HCT116 (cell line): Measurements from ENCODE around the gene STARD5. TPM values are rescaled to one million over a fixed set of nuclear protein-coding genes. Genes with fewer than 3 reads are reported as not detected.

Experiments used
- ATAC-seq: fragments of 200-7000 bp; cut with Tn5 transposase; 2 replicates; pipeline ENCODE4 v1.9.1; 2020; ENCODE audit warnings: mild to moderate bottlenecking, moderate library complexity
- BruUV-seq: library from RNA; stranded (reverse); fragments of 400-500 nt; replicated peaks from 2 replicates; lab custom pipeline; 2021; lab: Mats Ljungman, UMichigan
- CTCF ChIA-PET: fragments of 300-600 bp; sonication (Branson Sonifier 250); formaldehyde crosslinking; loops from one replicate; lab custom pipeline; 2021; ENCODE audit warnings: antibody characterized with exemption; lab: Charles Lee
- POLR2A ChIA-PET: fragments of 300-600, 350-600 bp; sonication (Branson Sonifier 250); formaldehyde crosslinking; loops from one replicate; lab custom pipeline; 2021; ENCODE audit warnings: antibody characterized with exemption; lab: Charles Lee
- RAD21 ChIA-PET, 2 experiments: fragments of 300-600 bp; sonication (Branson Sonifier 250); formaldehyde crosslinking; loops; one replicate each; lab custom pipeline; 2023; ENCODE audit warnings: low total read pairs in 2 of 2; ENCODE audit not compliant: uncharacterized antibody in 2 of 2, unreplicated experiment in 2 of 2, low non-redundant PET in 1 of 2; lab: Charles Lee
- DNase-seq: peaks from one replicate; pipeline ENCODE4 v3.0.0-alpha.2; 2010; ENCODE audit warnings: low read depth, low spot score
- H2AFZ ChIP-seq: fragments of 200-600 bp; shearing (Covaris generic), sonication (generic); 2 replicates; pipeline ENCODE4 v1.6.1; 2017; ENCODE audit warnings: low read depth, mixed run types, mixed read lengths, antibody characterized with exemption, low read length; ENCODE audit not compliant: poor library complexity, severe bottlenecking
- H3K27ac ChIP-seq: 2 replicates; pipeline ENCODE4 v1.5.1; 2012; ENCODE audit warnings: low read depth, low read length
- H3K27me3 ChIP-seq: fragments of 200-600 bp; sonication (generic); 2 replicates; pipeline ENCODE4 v1.6.1; 2016; ENCODE audit warnings: mixed run types, low read length, mixed read lengths; ENCODE audit not compliant: insufficient read depth
- H3K36me3 ChIP-seq, 2 experiments: fragments of 200-500 bp in 1 of 2; fragments of 200-600 bp in 1 of 2; sonication (Bioruptor generic) in 1 of 2; sonication (generic) in 1 of 2; 2 replicates each; pipeline versions ENCODE4 v1.5.1 to v1.6.1; 2014 to 2016; ENCODE audit warnings: low read length in 2 of 2, inconsistent platforms in 1 of 2, mixed read lengths in 1 of 2, mixed run types in 1 of 2; ENCODE audit not compliant: insufficient read depth in 2 of 2, control insufficient read depth in 1 of 2
- H3K4me1 ChIP-seq, 2 experiments: fragments of 200-600 bp in 1 of 2; sonication (generic) in 1 of 2; 2 replicates each; pipeline versions ENCODE4 v1.5.1 to v1.6.1; 2012 to 2017; ENCODE audit warnings: low read length in 2 of 2, inconsistent platforms in 1 of 2, mild to moderate bottlenecking in 1 of 2, mixed read lengths in 1 of 2, mixed run types in 1 of 2, moderate library complexity in 1 of 2; ENCODE audit not compliant: insufficient read depth in 2 of 2, control insufficient read depth in 1 of 2
- H3K4me2 ChIP-seq: fragments of 200-600 bp; sonication (generic); 2 replicates; pipeline ENCODE4 v1.6.1; 2017; ENCODE audit warnings: mixed run types, low read length, mixed read lengths
- H3K4me3 ChIP-seq, 2 experiments: fragments of 200-600 bp in 1 of 2; sonication (generic) in 1 of 2; replicated peaks in 1 of 2; 2 replicates each; pipeline ENCODE4 v1.5.1; 2011 to 2016; ENCODE audit warnings: low read length in 2 of 2, control low read depth in 1 of 2, low read depth in 1 of 2, mild to moderate bottlenecking in 1 of 2, mixed read lengths in 1 of 2, mixed run types in 1 of 2
- H3K79me2 ChIP-seq: fragments of 200-600 bp; sonication (generic); 2 replicates; pipeline ENCODE4 v1.6.1; 2017; ENCODE audit warnings: mild to moderate bottlenecking, mixed run types, low read length, moderate library complexity, mixed read lengths; ENCODE audit not compliant: insufficient read depth
- H3K9ac ChIP-seq: fragments of 200-600 bp; sonication (generic); 2 replicates; pipeline ENCODE4 v1.6.1; 2016; ENCODE audit warnings: low read length, mixed read lengths
- H3K9me2 ChIP-seq: fragments of 200-600 bp; sonication (generic), shearing (Covaris generic); 2 replicates; pipeline ENCODE4 v1.6.1; 2017; ENCODE audit warnings: mixed run types, mild to moderate bottlenecking, moderate library complexity; ENCODE audit not compliant: insufficient read depth
- H3K9me3 ChIP-seq, 2 experiments: fragments of 200-500 bp in 1 of 2; fragments of 200-600 bp in 1 of 2; sonication (Bioruptor generic) in 1 of 2; sonication (generic) in 1 of 2; 2 replicates each; pipeline ENCODE4 v1.6.1; 2014 to 2017; ENCODE audit warnings: low read length in 2 of 2, mixed read lengths in 2 of 2, inconsistent platforms in 1 of 2, low read depth in 1 of 2, mild to moderate bottlenecking in 1 of 2, mixed run types in 1 of 2, moderate library complexity in 1 of 2; ENCODE audit not compliant: control insufficient read depth in 1 of 2, insufficient read depth in 1 of 2
- H4K20me1 ChIP-seq: fragments of 200-600 bp; sonication (generic), shearing (Covaris generic); 2 replicates; pipeline ENCODE4 v1.6.1; 2017; ENCODE audit warnings: mixed run types, mild to moderate bottlenecking, moderate library complexity; ENCODE audit not compliant: insufficient read depth
- CBX3 ChIP-seq: IDR thresholded peaks from 2 replicates; pipeline ENCODE4 v1.6.1; 2012; ENCODE audit warnings: low read depth
- CEBPB ChIP-seq: IDR thresholded peaks from 2 replicates; pipeline ENCODE4 v1.6.1; 2012; ENCODE audit warnings: low read depth
- EZH2 ChIP-seq: fragments of 200-600 bp; sonication (generic); IDR thresholded peaks from 2 replicates; pipeline ENCODE4 v1.6.1; 2017; ENCODE audit warnings: antibody characterized with exemption, mixed run types
- EZH2phosphoT487 ChIP-seq: fragments of 200-600 bp; IDR thresholded peaks from 2 replicates; pipeline ENCODE4 v1.6.1; 2018; ENCODE audit warnings: antibody characterized with exemption, borderline replicate concordance
- JUND ChIP-seq: IDR thresholded peaks from 2 replicates; pipeline ENCODE4 v1.6.1; 2012
- RAD21 ChIP-seq: IDR thresholded peaks from 2 replicates; pipeline ENCODE4 v1.6.1; 2012; ENCODE audit warnings: low read depth, mild to moderate bottlenecking
- SIN3A ChIP-seq: IDR thresholded peaks from 2 replicates; pipeline ENCODE4 v1.6.1; 2012; ENCODE audit warnings: low read depth
- SRF ChIP-seq: IDR thresholded peaks from 2 replicates; pipeline ENCODE4 v1.6.1; 2012; ENCODE audit warnings: low read depth
- TCF7L2 ChIP-seq: IDR thresholded peaks from 2 replicates; pipeline ENCODE4 v1.7.0; 2011; ENCODE audit warnings: borderline replicate concordance, inconsistent platforms; ENCODE audit not compliant: insufficient read depth, insufficient read length; ENCODE audit errors: extremely low read depth
- YY1 ChIP-seq: IDR thresholded peaks from 2 replicates; pipeline ENCODE4 v1.6.1; 2011; ENCODE audit warnings: low read length, low read depth, moderate library complexity, mild to moderate bottlenecking; ENCODE audit not compliant: insufficient replicate concordance; ENCODE audit errors: extremely low read depth
- ZBTB33 ChIP-seq: IDR thresholded peaks from 2 replicates; pipeline ENCODE4 v1.6.1; 2011; ENCODE audit warnings: mild to moderate bottlenecking, low read length, moderate library complexity; ENCODE audit not compliant: insufficient replicate concordance; ENCODE audit errors: extremely low read depth
- ZNF274 ChIP-seq: fragments of 200-500 bp; sonication (Bioruptor generic); IDR thresholded peaks from 2 replicates; pipeline ENCODE4 v1.6.1; 2014; ENCODE audit warnings: mild to moderate bottlenecking, low read depth, low read length, inconsistent platforms
- intact Hi-C: fragments of 100-400 bp; cut with micrococcal nuclease; formaldehyde crosslinking; loops from 2 replicates; pipeline ENCODE4 v1.10.0; 2022
- total RNA-seq: library from RNA; stranded (reverse); gene quantifications from one replicate; pipeline ENCODE4 v1.2.1, GENCODE V29; 2021; ENCODE audit not compliant: unreplicated experiment

STARD5 gene
- total RNA-seq, 1 experiment from 2014 or later = 4.0 TPM

DNA sequence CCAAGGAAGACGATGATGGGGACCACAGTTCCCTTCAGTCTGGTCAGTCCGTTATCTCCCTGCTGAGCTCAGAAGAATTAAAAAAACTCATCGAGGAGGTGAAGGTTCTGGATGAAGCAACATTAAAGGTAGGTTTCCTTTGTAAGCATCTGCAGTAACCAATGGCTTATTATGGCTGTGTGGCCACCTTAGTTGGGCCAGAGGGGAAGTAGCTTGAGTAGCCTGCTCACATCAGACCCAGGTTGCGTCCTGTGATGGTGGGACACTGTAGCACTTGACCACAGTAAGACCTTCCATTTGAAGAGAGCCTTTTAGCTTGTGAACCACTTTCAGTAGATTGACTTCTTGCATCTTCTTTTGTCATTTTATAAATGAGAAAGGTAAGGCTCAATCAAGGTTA lies 22.6 kb downstream of the STARD5 start:
- Histone ChIP-seq H3K36me3 (no peaks in the 10 kb centered on the region), H3K4me3 (no peak overlapping the region), H3K4me1 (peaks cover 11 to 22% of the 10 kb centered on the region in 2 experiments), H2AFZ (no peak overlapping the region), H3K9ac (no peak overlapping the region), H4K20me1 (no peaks in the 10 kb centered on the region), H3K4me2 (no peak overlapping the region), H3K9me3 (no peaks in the 10 kb centered on the region), H3K79me2 (no peaks in the 10 kb centered on the region), H3K9me2 (no peaks in the 10 kb centered on the region), H3K27ac (no peak overlapping the region), H3K27me3 (no peaks in the 10 kb centered on the region)
- no TSS peak for BruUV-seq
- intact Hi-C loops = no loop called here
- no peak for ATAC-seq
- no peak for TF ChIP-seq CBX3
- no peak for TF ChIP-seq ZBTB33
- no peak for TF ChIP-seq JUND
- no peak for TF ChIP-seq EZH2
- ChIA-PET RAD21 (no interaction called here), CTCF (no interaction called here), POLR2A (no interaction called here)
- DNase-seq = no peak

DNA sequence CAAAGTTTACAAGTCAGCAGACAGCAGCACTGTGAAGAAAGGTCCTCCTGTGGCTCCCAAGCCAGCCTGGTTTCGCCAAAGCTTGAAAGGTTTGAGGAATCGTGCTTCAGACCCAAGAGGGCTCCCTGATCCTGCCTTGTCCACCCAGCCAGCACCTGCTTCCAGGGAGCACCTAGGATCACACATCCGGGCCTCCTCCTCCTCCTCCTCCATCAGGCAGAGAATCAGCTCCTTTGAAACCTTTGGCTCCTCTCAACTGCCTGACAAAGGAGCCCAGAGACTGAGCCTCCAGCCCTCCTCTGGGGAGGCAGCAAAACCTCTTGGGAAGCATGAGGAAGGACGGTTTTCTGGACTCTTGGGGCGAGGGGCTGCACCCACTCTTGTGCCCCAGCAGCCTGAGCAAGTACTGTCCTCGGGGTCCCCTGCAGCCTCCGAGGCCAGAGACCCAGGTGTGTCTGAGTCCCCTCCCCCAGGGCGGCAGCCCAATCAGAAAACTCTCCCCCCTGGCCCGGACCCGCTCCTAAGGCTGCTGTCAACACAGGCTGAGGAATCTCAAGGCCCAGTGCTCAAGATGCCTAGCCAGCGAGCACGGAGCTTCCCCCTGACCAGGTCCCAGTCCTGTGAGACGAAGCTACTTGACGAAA lies 24.2 kb downstream of the STARD5 start:
- peaks cover 11 to 22% of the 10 kb centered on the region in 2 experiments for H3K4me1 ChIP-seq
- H4K20me1 ChIP-seq = no peaks in the 10 kb centered on the region
- H3K4me2 ChIP-seq = no peak overlapping the region
- DNase-seq = no peak
- RAD21 ChIA-PET = interaction anchor here in 1 of 2 experiments (0.5 kb wide), 1 partner anchor 299 kb away, joined by 3 read pairs; the partner anchor contains the start of gene TLNRD1
- CTCF ChIA-PET = no interaction called here
- H3K27me3 ChIP-seq = no peaks in the 10 kb centered on the region
- H3K4me3 ChIP-seq = no peak overlapping the region
- H3K36me3 ChIP-seq = no peaks in the 10 kb centered on the region
- BruUV-seq = no TSS peak
- no peaks in the 10 kb centered on the region for H3K79me2 ChIP-seq
- H3K9ac ChIP-seq = no peak overlapping the region
- ATAC-seq = no peak
- H3K9me3 ChIP-seq = no peaks in the 10 kb centered on the region
- intact Hi-C loops = no loop called here
- no peak overlapping the region for H3K27ac ChIP-seq
- H2AFZ ChIP-seq = no peak overlapping the region
- no peaks in the 10 kb centered on the region for H3K9me2 ChIP-seq
- POLR2A ChIA-PET = no interaction called here
- TF ChIP-seq ZBTB33 (no peak), SRF (no peak), YY1 (no peak), ZNF274 (no peak), EZH2phosphoT487 (no peak), TCF7L2 (no peak), JUND (no peak), RAD21 (no peak), CEBPB (no peak), SIN3A (no peak)
